Body of pancreas (tissue), 4 donors: Measurements from ENCODE around the gene ARHGAP32. TPM values are rescaled to one million over a fixed set of nuclear protein-coding genes. Genes with fewer than 3 reads are reported as not detected.

Experiments used
- ATAC-seq: fragments of 150-250 bp; one replicate; pipeline ENCODE4 v1.9.1; 2016
- DNase-seq, 4 donors: peaks; one replicate each; pipeline ENCODE4 v3.0.0-alpha.2; 2019
- H3K27ac ChIP-seq, 4 donors: fragments of 200-600 bp; sonication (generic); 1 replicate in 3 of 4; 2 replicates in 1 of 4; pipeline versions ENCODE4 v1.5.1 to v1.6.1; 2016 to 2019; ENCODE audit warnings: mild to moderate bottlenecking in 1 of 4, mixed read lengths in 1 of 4, moderate library complexity in 1 of 4
- H3K27me3 ChIP-seq, 2 donors: fragments of 200-600 bp; sonication (generic); one replicate each; pipeline ENCODE4 v1.6.0; 2016; ENCODE audit warnings: mild to moderate bottlenecking in 1 of 2
- H3K36me3 ChIP-seq, 2 donors: fragments of 200-600 bp; sonication (generic); replicated peaks in 1 of 2; 2 replicates each; pipeline ENCODE4 v1.5.1; 2016; ENCODE audit warnings: low read depth in 2 of 2; ENCODE audit not compliant: insufficient read depth in 1 of 2
- H3K4me1 ChIP-seq: fragments of 200-600 bp; sonication (generic); one replicate; pipeline ENCODE4 v1.6.0; 2016
- H3K4me3 ChIP-seq, 2 donors: fragments of 200-600 bp; sonication (generic); 1 replicate in 1 of 2; 2 replicates in 1 of 2; pipeline ENCODE4 v1.5.1; 2016 to 2019
- H3K9me3 ChIP-seq, 3 donors: fragments of 200-600 bp; sonication (generic); 1 replicate in 2 of 3; 2 replicates in 1 of 3; pipeline ENCODE4 v1.5.1; 2016
- CTCF ChIP-seq, 7 experiments: fragments of 450-650 bp in 4 of 7; fragments of 200-600 bp in 3 of 7; sonication (generic) in 3 of 7; IDR thresholded peaks; one replicate each; pipeline ENCODE4 v1.5.1; 2016 to 2019; ENCODE audit warnings: antibody characterized with exemption in 7 of 7
- POLR2A ChIP-seq, 3 donors: fragments of 450-650 bp; IDR thresholded peaks; one replicate each; pipeline ENCODE4 v1.6.1; 2016; ENCODE audit warnings: antibody characterized with exemption in 3 of 3, mild to moderate bottlenecking in 2 of 3
- WGBS, 2 donors: methylation state at CpG; one replicate each; pipeline ENCODE4 v1.1.5; 2017; 5-methylcytosine and 5-hydroxymethylcytosine counted together
- intact Hi-C: fragments of 100-400 bp; cut with DNase I; formaldehyde crosslinking; loops from one replicate; pipeline ENCODE4 v1.15.1; 2023
- total RNA-seq, 2 donors: library from RNA; depleted of rRNA; stranded (reverse); fragments of >200 nt; gene quantifications; one replicate each; pipeline ENCODE4 v1.1.0, GENCODE V29; 2016

ARHGAP32 gene
- total RNA-seq, 2 donors from 2014 or later: 26.0 to 30.4 TPM

GRCh38 chr11:128942817-128943427 lies 249.2 kb downstream of the ARHGAP32 start, which contains the start of gene TP53AIP1:
TP53AIP1 (minus strand) TSS chr11:128942871; CDS start chr11:128937818, 5,053 bp downstream.
- Histone ChIP-seq H3K36me3 (no peaks in the 10 kb centered on the region), H3K27me3 (no peaks in the 10 kb centered on the region), H3K27ac (no peak within 1 kb of the TSS), H3K4me3 (no peak within 1 kb of the TSS), H3K9me3 (no peaks in the 10 kb centered on the region), H3K4me1 (no peaks in the 10 kb centered on the region)
- TF ChIP-seq POLR2A (IDR thresholded peaks at IDR 0.05) (no peak), CTCF (IDR thresholded peaks at IDR 0.05) (no peak)
- WGBS, 2 donors: 82 to 89% methylated on average over 8 to 13 of the region's 21 CpGs
- ATAC-seq (no peak), DNase-seq (no peak)
- intact Hi-C loops: no loop called here

- Histone ChIP-seq H3K27ac (no peak overlapping the region), H3K9me3 (no peaks in the 10 kb centered on the region), H3K4me1 (no peaks in the 10 kb centered on the region), H3K4me3 (no peak overlapping the region), H3K27me3 (no peaks in the 10 kb centered on the region), H3K36me3 (no peaks in the 10 kb centered on the region)
- ATAC-seq (no peak), DNase-seq (no peak)
- 82 to 95% methylated on average over 6 to 13 of the region's 13 CpGs for WGBS, 2 donors
- intact Hi-C loops: no loop called here
- TF ChIP-seq CTCF (IDR thresholded peaks at IDR 0.05): no peak
- no peak for TF ChIP-seq POLR2A (IDR thresholded peaks at IDR 0.05)
These were observed 249.9 kb downstream of the ARHGAP32 start for GRCh38 chr11:128942272-128942612.

- TF ChIP-seq CTCF (IDR thresholded peaks at IDR 0.05) (no peak), POLR2A (IDR thresholded peaks at IDR 0.05) (no peak)
- 87 to 92% methylated on average over 7 to 14 of the region's 14 CpGs for WGBS, 2 donors
- Histone ChIP-seq H3K27ac (no peak overlapping the region), H3K27me3 (no peaks in the 10 kb centered on the region), H3K4me1 (no peaks in the 10 kb centered on the region), H3K4me3 (no peak overlapping the region), H3K9me3 (no peaks in the 10 kb centered on the region), H3K36me3 (no peaks in the 10 kb centered on the region)
- no peak for DNase-seq
- intact Hi-C loops: no loop called here
- ATAC-seq: no peak
These were observed 250.4 kb downstream of the ARHGAP32 start for GRCh38 chr11:128941573-128942271.

- intact Hi-C loops: no loop called here
- Histone ChIP-seq H3K27ac (no peak overlapping the region), H3K36me3 (no peaks in the 10 kb centered on the region), H3K9me3 (no peaks in the 10 kb centered on the region), H3K4me1 (no peaks in the 10 kb centered on the region), H3K27me3 (no peaks in the 10 kb centered on the region), H3K4me3 (no peak overlapping the region)
- TF ChIP-seq CTCF (IDR thresholded peaks at IDR 0.05) (no peak), POLR2A (IDR thresholded peaks at IDR 0.05) (no peak)
- no peak for ATAC-seq
- WGBS, 2 donors: 68 to 87% methylated on average over 8 of the region's 8 CpGs
- no peak for DNase-seq
These were observed 251.0 kb downstream of the ARHGAP32 start for GRCh38 chr11:128941110-128941509.

GRCh38 chr11:128940603-128941002 lies 251.5 kb downstream of the ARHGAP32 start:
- Histone ChIP-seq H3K27me3 (no peaks in the 10 kb centered on the region), H3K27ac (no peak overlapping the region), H3K4me1 (no peaks in the 10 kb centered on the region), H3K9me3 (no peaks in the 10 kb centered on the region), H3K36me3 (no peaks in the 10 kb centered on the region), H3K4me3 (no peak overlapping the region)
- TF ChIP-seq CTCF (IDR thresholded peaks at IDR 0.05) (no peak), POLR2A (IDR thresholded peaks at IDR 0.05) (no peak)
- DNase-seq: no peak
- WGBS, 2 donors: 82 to 88% methylated on average over 11 to 13 of the region's 15 CpGs
- ATAC-seq: no peak
- intact Hi-C loops: no loop called here
